Measurements from ENCODE around the gene FLAD1. TPM values are rescaled to one million over a fixed set of nuclear protein-coding genes. Genes with fewer than 3 reads are reported as not detected.

FLAD1 gene
- total RNA-seq, 1 experiment from 2014 or later, result 88.3 TPM

GRCh38 chr1:154972517-154973343, 10.4 kb upstream of the FLAD1 start (continued):
- 0 out of 2 replicates have a peak, but pooled peaks have one; percentile 24 for TF ChIP-seq ARID4B (CRISPR knock-in tag; IDR thresholded peaks at IDR 0.05; ENCODE audit: borderline replicate concordance)
- TF ChIP-seq GABPB1 (CRISPR knock-in tag; IDR thresholded peaks at IDR 0.05), result peak; percentile 59; the same call in 1 of the 2 replicates
- no peak for TF ChIP-seq JUN (CRISPR knock-in tag; IDR thresholded peaks at IDR 0.05)
- TF ChIP-seq TEAD1 (CRISPR knock-in tag; IDR thresholded peaks at IDR 0.05), result peak; percentile 97; the same call in 1 of the 2 replicates
- no peak for TF ChIP-seq TCF7 (CRISPR knock-in tag; IDR thresholded peaks at IDR 0.05; ENCODE audit: low read depth)

DNA sequence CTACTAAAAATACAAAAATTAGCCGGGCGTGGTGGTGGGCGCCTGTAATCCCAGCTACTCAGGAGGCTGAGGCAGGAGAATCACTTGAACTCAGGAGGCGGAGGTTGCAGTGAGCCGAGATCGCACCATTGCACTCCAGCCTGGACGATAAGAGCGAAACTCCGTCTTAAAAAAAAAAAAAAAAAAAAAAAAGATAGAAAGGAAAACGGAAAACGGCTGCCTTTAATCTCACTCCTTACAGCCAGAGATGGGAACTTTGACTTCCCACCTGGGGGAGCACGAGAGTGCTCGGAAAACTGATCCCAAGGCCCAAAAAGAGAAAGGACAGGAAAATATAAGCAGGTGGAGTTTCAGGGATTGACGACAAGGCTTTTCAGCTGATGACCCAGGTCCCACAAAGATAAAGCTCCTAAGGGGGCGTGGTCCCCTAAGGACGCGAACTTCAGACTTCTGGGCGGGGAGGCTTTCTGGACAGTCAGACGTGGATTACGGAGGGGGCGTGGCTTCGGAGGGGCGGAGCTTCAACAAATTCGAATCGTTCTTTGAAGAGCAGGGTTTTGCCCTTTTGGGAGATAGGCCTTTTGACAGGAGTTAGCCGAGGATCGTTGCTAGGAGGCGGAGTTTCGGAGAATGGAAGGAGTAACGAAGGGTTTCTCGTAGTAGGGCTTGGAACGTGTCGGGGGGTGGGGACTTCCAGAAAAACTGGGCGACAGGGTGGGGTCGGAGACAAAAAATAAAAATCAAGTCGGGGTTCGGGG, 9.6 kb upstream of the FLAD1 start:
- no peaks in the 10 kb centered on the region for H3K9me3 Mint-ChIP-seq
- peaks cover 35% of the 10 kb centered on the region for H3K4me1 Mint-ChIP-seq
- DNase-seq (ENCODE audit: low spot score), result peak; percentile 100
- no peak overlapping the region for H3K4me3 Mint-ChIP-seq
- peak; percentile 1 for ATAC-seq
- CTCF ChIA-PET, result interaction anchor here (0.7 to 8.3 kb wide), 15 partner anchors 9 to 362 kb away, joined by 3 to 176 read pairs (median 5); partner anchors contain the start of genes EFNA4, FLAD1, KCNN3 and LENEP
- peaks cover 9% of the 10 kb centered on the region for H3K36me3 Mint-ChIP-seq
- H3K27ac Mint-ChIP-seq, result no peak overlapping the region
- H3K27me3 Mint-ChIP-seq (ENCODE audit: low read depth), result no peaks in the 10 kb centered on the region
- POLR2A ChIA-PET, result interaction anchor here (0.7 to 7.3 kb wide), 19 partner anchors 9 to 338 kb away, joined by 3 to 176 read pairs (median 5); partner anchors contain the start of genes FLAD1, KCNN3, KRTCAP2 and LENEP
- TF ChIP-seq ESRRA (CRISPR knock-in tag; IDR thresholded peaks at IDR 0.05; ENCODE audit: borderline replicate concordance) (no peak), E2F4 (CRISPR knock-in tag; IDR thresholded peaks at IDR 0.05; ENCODE audit: borderline replicate concordance, low read depth) (no peak), TP53 (CRISPR knock-in tag; IDR thresholded peaks at IDR 0.05) (no peak), RORB (CRISPR knock-in tag; IDR thresholded peaks at IDR 0.05) (no peak), ZNF219 (CRISPR knock-in tag; IDR thresholded peaks at IDR 0.05; ENCODE audit: borderline replicate concordance) (no peak), IRF2 (CRISPR knock-in tag; IDR thresholded peaks at IDR 0.05; ENCODE audit: borderline replicate concordance, low read depth) (no peak), MXD4 (CRISPR knock-in tag; IDR thresholded peaks at IDR 0.05; ENCODE audit: borderline replicate concordance) (no peak), ELF4 (CRISPR knock-in tag; IDR thresholded peaks at IDR 0.05; ENCODE audit: low read depth) (no peak), GRHL2 (CRISPR knock-in tag; IDR thresholded peaks at IDR 0.05; ENCODE audit: insufficient replicate concordance, severe bottlenecking) (no peak), ZNF232 (CRISPR knock-in tag; IDR thresholded peaks at IDR 0.05) (no peak; the same call in 1 of the 2 replicates), ZBTB21 (CRISPR knock-in tag; IDR thresholded peaks at IDR 0.05; ENCODE audit: borderline replicate concordance) (no peak), JAZF1 (CRISPR knock-in tag; IDR thresholded peaks at IDR 0.05) (no peak)
- TF ChIP-seq, protein P1, sequence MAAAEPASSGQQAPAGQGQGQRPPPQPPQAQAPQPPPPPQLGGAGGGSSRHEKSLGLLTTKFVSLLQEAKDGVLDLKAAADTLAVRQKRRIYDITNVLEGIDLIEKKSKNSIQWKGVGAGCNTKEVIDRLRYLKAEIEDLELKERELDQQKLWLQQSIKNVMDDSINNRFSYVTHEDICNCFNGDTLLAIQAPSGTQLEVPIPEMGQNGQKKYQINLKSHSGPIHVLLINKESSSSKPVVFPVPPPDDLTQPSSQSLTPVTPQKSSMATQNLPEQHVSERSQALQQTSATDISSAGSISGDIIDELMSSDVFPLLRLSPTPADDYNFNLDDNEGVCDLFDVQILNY (CRISPR knock-in tag; IDR thresholded peaks at IDR 0.05), result peak; percentile 7; the same call in 1 of the 2 replicates
- TF ChIP-seq, protein P2, sequence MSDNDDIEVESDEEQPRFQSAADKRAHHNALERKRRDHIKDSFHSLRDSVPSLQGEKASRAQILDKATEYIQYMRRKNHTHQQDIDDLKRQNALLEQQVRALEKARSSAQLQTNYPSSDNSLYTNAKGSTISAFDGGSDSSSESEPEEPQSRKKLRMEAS (CRISPR knock-in tag; IDR thresholded peaks at IDR 0.05), result no peak
- TF ChIP-seq, protein P3, sequence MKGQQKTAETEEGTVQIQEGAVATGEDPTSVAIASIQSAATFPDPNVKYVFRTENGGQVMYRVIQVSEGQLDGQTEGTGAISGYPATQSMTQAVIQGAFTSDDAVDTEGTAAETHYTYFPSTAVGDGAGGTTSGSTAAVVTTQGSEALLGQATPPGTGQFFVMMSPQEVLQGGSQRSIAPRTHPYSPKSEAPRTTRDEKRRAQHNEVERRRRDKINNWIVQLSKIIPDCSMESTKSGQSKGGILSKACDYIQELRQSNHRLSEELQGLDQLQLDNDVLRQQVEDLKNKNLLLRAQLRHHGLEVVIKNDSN (CRISPR knock-in tag; IDR thresholded peaks at IDR 0.05), result 0 out of 2 replicates have a peak, but pooled peaks have one; percentile 13
